RWPE2 (cell line): Measurements from ENCODE around the gene ANKRD39.

Experiments
- ATAC-seq: fragments of 200-7000 bp; cut with Tn5 transposase; 3 replicates; pipeline ENCODE4 v1.9.1; 2021; ENCODE audit warnings: low read depth
- DNase-seq: peaks from one replicate; pipeline ENCODE4 v3.0.0-alpha.2; 2020; ENCODE audit warnings: low spot score
- H3K27ac ChIP-seq: fragments of 450-650 bp; 2 replicates; pipeline ENCODE4 v1.5.1; 2017; ENCODE audit warnings: mild to moderate bottlenecking; ENCODE audit not compliant: poor library complexity, severe bottlenecking
- H3K27me3 ChIP-seq: fragments of 250-450 bp; sonication (Bioruptor Pico); 2 replicates; pipeline ENCODE4 v1.5.1; 2021; ENCODE audit warnings: mild to moderate bottlenecking, moderate library complexity; ENCODE audit not compliant: insufficient read depth, poor library complexity, severe bottlenecking
- H3K36me3 ChIP-seq: fragments of 250-450 bp; sonication (Bioruptor Pico); 2 replicates; pipeline ENCODE4 v1.5.1; 2020; ENCODE audit warnings: low read depth, mild to moderate bottlenecking, moderate library complexity
- H3K4me1 ChIP-seq: fragments of 250-450 bp; sonication (Bioruptor Pico); 2 replicates; pipeline ENCODE4 v1.5.1; 2021; ENCODE audit warnings: mild to moderate bottlenecking, moderate library complexity; ENCODE audit not compliant: insufficient read depth, poor library complexity, severe bottlenecking
- H3K4me3 ChIP-seq: fragments of 250-450 bp; sonication (Bioruptor Pico); 2 replicates; pipeline ENCODE4 v1.5.1; 2021; ENCODE audit warnings: mild to moderate bottlenecking, moderate library complexity; ENCODE audit not compliant: severe bottlenecking
- H3K9me3 ChIP-seq: fragments of 250-450 bp; sonication (Bioruptor Pico); 2 replicates; pipeline ENCODE4 v1.5.1; 2021; ENCODE audit warnings: mild to moderate bottlenecking, moderate library complexity; ENCODE audit not compliant: severe bottlenecking
- CTCF ChIP-seq: fragments of 450-650 bp; IDR thresholded peaks from one replicate; pipeline ENCODE4 v1.5.1; 2017; ENCODE audit warnings: mild to moderate bottlenecking, moderate library complexity; ENCODE audit not compliant: poor library complexity, severe bottlenecking

Gene ANKRD39

DNA sequence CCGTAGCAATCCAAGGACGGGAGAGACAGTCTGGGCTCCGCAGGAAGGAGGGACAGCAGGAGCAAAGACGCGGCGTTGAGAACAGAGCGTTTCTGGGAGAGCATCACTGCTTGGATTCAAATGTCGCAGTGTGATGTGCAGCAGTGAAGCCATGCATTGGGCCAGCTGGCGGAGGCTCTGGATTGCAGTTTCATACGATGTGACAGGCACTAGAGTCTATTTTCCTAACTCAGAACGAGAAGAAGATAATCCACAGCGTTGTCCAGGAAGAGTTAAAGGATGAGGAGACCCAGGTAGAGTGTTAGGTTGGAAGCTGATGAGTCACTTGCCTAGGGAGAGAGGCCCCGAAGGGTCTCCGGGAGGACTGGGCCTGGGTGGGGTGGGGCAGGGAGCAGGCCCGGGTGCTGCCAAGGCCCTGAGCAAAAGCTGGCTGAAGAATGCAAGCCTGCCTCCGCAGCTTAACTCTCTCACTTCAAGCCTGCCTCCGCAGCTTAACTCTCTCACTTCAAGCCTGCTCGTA is 29.7 kb upstream of the ANKRD39 start:
- Histone ChIP-seq H3K27ac (no peak overlapping the region), H3K4me1 (peaks cover 45% of the 10 kb centered on the region)
- TF ChIP-seq CTCF, result no peak

GRCh38 chr2:96885432-96886347 is 27.9 kb upstream of the ANKRD39 start:
- Histone ChIP-seq H3K36me3 (no peaks in the 10 kb centered on the region), H3K4me3 (no peak overlapping the region), H3K9me3 (no peaks in the 10 kb centered on the region), H3K27me3 (no peaks in the 10 kb centered on the region), H3K27ac (no peak overlapping the region), H3K4me1 (peaks cover 50% of the 10 kb centered on the region)
- no peak for ATAC-seq
- TF ChIP-seq CTCF, result no peak
- no peak for DNase-seq

More for the DNA sequence above, 29.7 kb upstream of the ANKRD39 start:
- Histone ChIP-seq H3K4me3 (no peak overlapping the region), H3K36me3 (no peaks in the 10 kb centered on the region), H3K9me3 (no peaks in the 10 kb centered on the region), H3K27me3 (no peaks in the 10 kb centered on the region)
- ATAC-seq, result no peak; the same call in 2 of the 3 replicates
- no peak for DNase-seq

DNA sequence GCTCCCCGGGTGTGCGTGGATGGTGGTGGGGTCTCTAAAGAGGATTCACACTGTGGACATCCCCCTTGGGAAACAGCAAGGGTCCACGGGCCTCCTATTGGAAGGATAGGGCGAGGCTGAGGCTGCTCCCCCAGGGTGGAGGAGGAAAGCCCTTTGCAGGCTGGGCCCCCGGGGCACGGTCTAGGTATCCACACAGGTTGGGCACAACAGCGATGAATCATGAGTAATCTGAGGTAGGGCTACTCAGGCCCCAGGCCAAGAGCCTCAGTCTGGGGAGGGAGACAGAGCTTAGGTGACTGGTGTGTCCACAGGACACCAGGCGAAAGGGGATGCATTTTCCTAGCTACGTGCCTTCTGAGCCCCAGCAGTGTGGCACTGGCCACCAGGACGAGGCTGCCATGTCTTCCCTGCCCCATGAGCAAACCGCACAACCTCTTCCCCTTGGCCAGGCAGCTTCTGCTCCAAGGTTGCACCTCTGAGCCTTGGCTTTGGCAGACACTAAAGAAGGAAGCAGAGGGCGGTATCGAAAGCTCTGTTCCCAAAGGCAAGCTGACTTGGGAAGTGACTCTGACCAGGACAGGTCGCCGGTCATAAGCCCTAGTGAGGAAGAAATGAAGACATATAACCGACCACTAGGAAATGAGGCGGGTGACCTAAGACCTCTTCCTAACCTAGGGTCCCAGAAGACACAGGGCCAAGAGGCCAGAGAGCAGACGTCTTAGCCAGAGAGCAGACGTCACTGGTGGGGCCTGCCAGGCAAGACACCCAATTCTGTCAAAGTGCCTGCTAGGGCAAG is 26.7 kb upstream of the ANKRD39 start:
- no peak for DNase-seq
- H3K9me3 ChIP-seq, result no peaks in the 10 kb centered on the region
- H3K4me1 ChIP-seq, result peaks cover 50% of the 10 kb centered on the region
- H3K27me3 ChIP-seq, result no peaks in the 10 kb centered on the region
- H3K4me3 ChIP-seq, result no peak overlapping the region
- H3K27ac ChIP-seq, result no peak overlapping the region
- peak; percentile 78 for ATAC-seq
- no peaks in the 10 kb centered on the region for H3K36me3 ChIP-seq
- no peak for TF ChIP-seq CTCF

- Histone ChIP-seq H3K4me1 (peaks cover 45% of the 10 kb centered on the region), H3K27ac (no peak overlapping the region), H3K4me3 (no peak overlapping the region), H3K27me3 (no peaks in the 10 kb centered on the region), H3K36me3 (no peaks in the 10 kb centered on the region), H3K9me3 (no peaks in the 10 kb centered on the region)
- no peak for ATAC-seq
- DNase-seq, result no peak
- no peak for TF ChIP-seq CTCF
These were observed 25.5 kb upstream of the ANKRD39 start for GRCh38 chr2:96883306-96883705.
